Panc1 (cell line): ENCODE results near the gene C17orf67. TPM values are rescaled to one million over a fixed set of nuclear protein-coding genes. Genes with fewer than 3 reads are reported as not detected.

ENCODE experiments used
- ATAC-seq: fragments of 200-7000 bp; cut with Tn5 transposase; 2 replicates; pipeline ENCODE4 v1.9.1; 2020; ENCODE audit warnings: mild to moderate bottlenecking, moderate library complexity
- BruUV-seq: library from RNA; stranded (reverse); fragments of 400-500 nt; replicated peaks from 2 replicates; lab custom pipeline; 2021; lab: Mats Ljungman, UMichigan
- CTCF ChIA-PET: fragments of 300-600 bp; sonication (Branson Sonifier 250); formaldehyde crosslinking; loops from one replicate; lab custom pipeline; 2022; ENCODE audit warnings: antibody characterized with exemption; lab: Charles Lee
- POLR2A ChIA-PET: fragments of 300-600 bp; sonication (Branson Sonifier 250); formaldehyde crosslinking; loops from one replicate; lab custom pipeline; 2022; ENCODE audit warnings: antibody characterized with exemption; lab: Charles Lee
- DNase-seq: peaks from one replicate; pipeline ENCODE4 v3.0.0-alpha.2; 2010; ENCODE audit warnings: low read depth, low spot score
- H3K27ac ChIP-seq: 2 replicates; pipeline ENCODE4 v1.5.1; 2011; ENCODE audit warnings: mild to moderate bottlenecking, low read length, inconsistent platforms
- H3K27me3 ChIP-seq: fragments of 200-500 bp; sonication (Bioruptor generic); 2 replicates; pipeline ENCODE4 v1.6.0; 2014; ENCODE audit warnings: low read length, inconsistent platforms; ENCODE audit not compliant: control insufficient read depth, insufficient read depth
- H3K36me3 ChIP-seq: fragments of 200-500 bp; sonication (Bioruptor generic); 2 replicates; pipeline ENCODE4 v1.5.1; 2014; ENCODE audit warnings: inconsistent platforms, mild to moderate bottlenecking, low read length, moderate library complexity; ENCODE audit not compliant: control insufficient read depth, insufficient read depth
- H3K4me1 ChIP-seq: 2 replicates; pipeline ENCODE4 v1.5.1; 2011; ENCODE audit warnings: inconsistent platforms, mild to moderate bottlenecking, low read length, moderate library complexity; ENCODE audit not compliant: control insufficient read depth, insufficient read depth
- H3K4me3 ChIP-seq, 2 experiments: 2 replicates each; pipeline ENCODE4 v1.5.1; 2011 to 2012; ENCODE audit warnings: low read depth in 2 of 2, low read length in 2 of 2, mild to moderate bottlenecking in 2 of 2, inconsistent platforms in 1 of 2, moderate library complexity in 1 of 2
- H3K9me3 ChIP-seq: fragments of 200-500 bp; sonication (Bioruptor generic); 2 replicates; pipeline ENCODE4 v1.5.1; 2014; ENCODE audit warnings: low read depth, mild to moderate bottlenecking, inconsistent platforms, low read length, moderate library complexity; ENCODE audit not compliant: control insufficient read depth, insufficient read depth
- POLR2AphosphoS5 ChIP-seq: IDR thresholded peaks from 2 replicates; pipeline ENCODE4 v1.6.1; 2012; ENCODE audit warnings: mild to moderate bottlenecking, low read depth, low read length, moderate library complexity
- REST ChIP-seq, 2 experiments: IDR thresholded peaks; 2 replicates each; pipeline ENCODE4 v1.6.1; 2011 to 2012; ENCODE audit warnings: low read depth in 2 of 2, control low read depth in 1 of 2, low read length in 1 of 2, mild to moderate bottlenecking in 1 of 2, moderate library complexity in 1 of 2; ENCODE audit not compliant: insufficient read depth in 1 of 2
- SIN3A ChIP-seq: IDR thresholded peaks from 2 replicates; pipeline ENCODE4 v1.6.1; 2012; ENCODE audit warnings: low read depth, mild to moderate bottlenecking, low read length, moderate library complexity, borderline replicate concordance; ENCODE audit not compliant: insufficient read depth
- TCF7L2 ChIP-seq: IDR thresholded peaks from 2 replicates; pipeline ENCODE4 v1.6.1; 2011; ENCODE audit warnings: mild to moderate bottlenecking, low read depth, low read length, inconsistent platforms
- in situ Hi-C: cut with HindIII; loops from 2 replicates; pipeline ENCODE4 v1.10.0; 2016; ENCODE audit warnings: low sequenced_read_pairs, low pct_unique_long_range_greater_than_20kb
- intact Hi-C: fragments of 100-400 bp; cut with micrococcal nuclease; formaldehyde crosslinking; loops from one replicate; pipeline ENCODE4 v1.10.0; 2022; ENCODE audit not compliant: unreplicated experiment
- total RNA-seq: library from RNA; stranded (reverse); gene quantifications from one replicate; pipeline ENCODE4 v1.2.1, GENCODE V29; 2021; ENCODE audit not compliant: unreplicated experiment
- TF ChIP-seq, protein P1 (sequence below): fragments of 450-650 bp; IDR thresholded peaks from 2 replicates; pipeline ENCODE4 v1.5.1; 2017; ENCODE audit warnings: mild to moderate bottlenecking

Gene C17orf67
- total RNA-seq, 1 experiment from 2014 or later, result 3.4 TPM

GRCh38 chr17:56809106-56809819 lies 24.5 kb downstream of the C17orf67 start:
- DNase-seq (no peak), ATAC-seq (no peak)
- H3K27me3 ChIP-seq, result no peaks in the 10 kb centered on the region
- POLR2A ChIA-PET, result interaction anchor here (0.7 kb wide), 1 partner anchor 56 kb away, joined by 3 read pairs; no protein-coding TSS in a partner anchor
- intact Hi-C loops, result no loop called here
- H3K9me3 ChIP-seq, result no peaks in the 10 kb centered on the region
- no peaks in the 10 kb centered on the region for H3K4me1 ChIP-seq
- in situ Hi-C loops, result no loop called here
- CTCF ChIA-PET, result no interaction called here
- no peak overlapping the region for H3K4me3 ChIP-seq
- no peak overlapping the region for H3K27ac ChIP-seq
- no TSS peak for BruUV-seq
- TF ChIP-seq, protein P1, sequence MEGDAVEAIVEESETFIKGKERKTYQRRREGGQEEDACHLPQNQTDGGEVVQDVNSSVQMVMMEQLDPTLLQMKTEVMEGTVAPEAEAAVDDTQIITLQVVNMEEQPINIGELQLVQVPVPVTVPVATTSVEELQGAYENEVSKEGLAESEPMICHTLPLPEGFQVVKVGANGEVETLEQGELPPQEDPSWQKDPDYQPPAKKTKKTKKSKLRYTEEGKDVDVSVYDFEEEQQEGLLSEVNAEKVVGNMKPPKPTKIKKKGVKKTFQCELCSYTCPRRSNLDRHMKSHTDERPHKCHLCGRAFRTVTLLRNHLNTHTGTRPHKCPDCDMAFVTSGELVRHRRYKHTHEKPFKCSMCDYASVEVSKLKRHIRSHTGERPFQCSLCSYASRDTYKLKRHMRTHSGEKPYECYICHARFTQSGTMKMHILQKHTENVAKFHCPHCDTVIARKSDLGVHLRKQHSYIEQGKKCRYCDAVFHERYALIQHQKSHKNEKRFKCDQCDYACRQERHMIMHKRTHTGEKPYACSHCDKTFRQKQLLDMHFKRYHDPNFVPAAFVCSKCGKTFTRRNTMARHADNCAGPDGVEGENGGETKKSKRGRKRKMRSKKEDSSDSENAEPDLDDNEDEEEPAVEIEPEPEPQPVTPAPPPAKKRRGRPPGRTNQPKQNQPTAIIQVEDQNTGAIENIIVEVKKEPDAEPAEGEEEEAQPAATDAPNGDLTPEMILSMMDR, result no peak
- TF ChIP-seq POLR2AphosphoS5, result no peak
- no peak for TF ChIP-seq SIN3A
- TF ChIP-seq TCF7L2, result no peak
- H3K36me3 ChIP-seq, result no peaks in the 10 kb centered on the region

GRCh38 chr17:56808503-56808902 lies 25.2 kb downstream of the C17orf67 start:
- in situ Hi-C loops (no loop called here), intact Hi-C loops (no loop called here)
- DNase-seq (no peak), ATAC-seq (no peak)
- Histone ChIP-seq H3K4me1 (no peaks in the 10 kb centered on the region), H3K9me3 (no peaks in the 10 kb centered on the region), H3K4me3 (no peak overlapping the region), H3K27me3 (no peaks in the 10 kb centered on the region), H3K36me3 (no peaks in the 10 kb centered on the region), H3K27ac (no peak overlapping the region)
- ChIA-PET POLR2A (interaction anchor here (0.7 kb wide), 1 partner anchor 57 kb away, joined by 3 read pairs; no protein-coding TSS in a partner anchor), CTCF (interaction anchor here (1.0 kb wide), 1 partner anchor 11 kb away, joined by 3 read pairs; no protein-coding TSS in a partner anchor)
- TF ChIP-seq, protein P1, result no peak
- TF ChIP-seq POLR2AphosphoS5 (no peak), TCF7L2 (no peak), SIN3A (no peak), REST (IDR thresholded peaks at IDR 0.05; ENCODE audit: insufficient read depth in 1 of 2, low read depth in 2 of 2, low read length in 1 of 2) (no peak)
- BruUV-seq, result no TSS peak
